Measurements from ENCODE around the gene PARL. TPM values are rescaled to one million over a fixed set of nuclear protein-coding genes. Genes with fewer than 3 reads are reported as not detected.
A peak's percentile ranks its signal among the peaks of the same experiment; 100 is the strongest.

The PARL gene
- 60.6 TPM for polyA plus RNA-seq (2013, experiment 1 of 2)
- polyA plus RNA-seq (2013, experiment 2 of 2), result 62.2 TPM

DNA sequence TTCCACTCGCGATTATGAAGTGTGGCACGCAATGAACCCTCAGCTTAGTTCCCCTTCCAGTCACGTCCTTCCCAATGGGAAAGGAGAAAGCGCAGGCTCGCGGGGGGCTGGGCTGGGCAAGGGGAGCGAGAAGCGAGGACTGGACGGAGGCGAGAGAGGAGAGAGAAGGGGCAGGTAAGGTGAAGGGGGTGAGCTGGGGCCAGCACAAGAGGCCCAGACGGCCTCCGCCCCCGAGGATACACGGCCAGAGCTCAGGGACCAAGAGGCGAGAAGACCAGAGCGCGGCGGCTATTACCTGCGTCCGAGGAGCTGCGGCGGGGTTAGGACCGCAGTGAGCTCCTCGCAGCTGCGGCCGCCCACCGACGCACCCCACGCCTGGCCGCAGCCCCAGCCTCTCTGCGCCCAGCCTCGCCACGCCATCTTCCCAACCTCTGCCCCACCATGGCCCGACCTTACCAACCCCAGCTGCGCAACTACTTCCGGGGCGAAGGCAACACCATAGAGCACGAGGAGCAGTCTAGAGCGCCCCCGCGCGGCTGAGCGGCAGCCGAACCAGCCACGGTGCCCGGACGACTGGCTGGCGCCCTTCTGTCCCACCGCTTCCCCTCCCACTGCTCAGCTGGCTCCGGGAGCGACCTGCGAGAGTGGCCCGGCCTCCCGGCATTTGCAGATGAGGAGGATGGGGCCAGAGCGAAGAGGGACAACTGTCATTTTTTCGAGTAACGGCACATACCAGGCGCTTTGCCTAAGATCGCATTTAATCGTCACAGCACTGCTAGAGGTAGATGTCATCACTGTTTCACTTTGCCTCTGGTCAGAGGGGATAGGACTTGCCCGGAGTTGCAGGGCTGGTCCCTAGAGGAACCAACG, at the start of gene PARL:
Gene PARL, minus strand, starts transcription at position 454 of the 870 bp plus-strand sequence. Its CDS starts 34 bp downstream, at position 420.
- WGBS, result 1% methylated on average over 58 of the region's 63 CpGs
- peak; percentile 90 for DNase-seq
- Histone ChIP-seq H3K27ac (ENCODE audit: low read length, poor library complexity, severe bottlenecking) (peak within 1 kb of the TSS; percentile 35), H3K4me3 (ENCODE audit: insufficient read depth in 1 of 2, low read depth in 1 of 2, low read length in 2 of 2) (peak within 1 kb of the TSS; percentile 88 to 97), H2BK5ac (ENCODE audit: low read depth, low read length, poor library complexity, severe bottlenecking) (peak within 1 kb of the TSS; percentile 21), H3K23ac (ENCODE audit: low read length in 2 of 2) (peak within 1 kb of the TSS in 1 of 2 experiments; percentile 51), H3K27me3 (ENCODE audit: control insufficient read depth in 1 of 2, insufficient read depth in 1 of 2, low read length in 2 of 2) (peaks cover 9% of the 10 kb centered on the region in 2 experiments), H3K4ac (ENCODE audit: low read depth in 1 of 2, low read length in 2 of 2) (peak within 1 kb of the TSS; percentile 42 to 86), H2BK15ac (ENCODE audit: low read depth, poor library complexity, severe bottlenecking) (no peak within 1 kb of the TSS), H2BK120ac (ENCODE audit: low read depth, low read length) (no peak within 1 kb of the TSS), H3K18ac (ENCODE audit: low read depth in 1 of 2, low read length in 2 of 2) (peak within 1 kb of the TSS; percentile 12 to 85), H4K8ac (ENCODE audit: low read length) (peak within 1 kb of the TSS; percentile 94), H4K91ac (ENCODE audit: low read length) (peak within 1 kb of the TSS; percentile 85), H3K79me1 (replicated peaks; ENCODE audit: low read length, poor library complexity, severe bottlenecking) (peaks cover 2% of the 10 kb centered on the region), H2AK5ac (ENCODE audit: low read length, severe bottlenecking) (no peak within 1 kb of the TSS), H3K4me2 (ENCODE audit: low read length, poor library complexity, severe bottlenecking) (peak within 1 kb of the TSS; percentile 77), H3K9me3 (ENCODE audit: control insufficient read depth, low read length) (no peaks in the 10 kb centered on the region), H2AFZ (ENCODE audit: low read depth, low read length) (peak within 1 kb of the TSS; percentile 59), H3K36me3 (ENCODE audit: control insufficient read depth in 1 of 2, insufficient read depth in 2 of 2, low read depth in 1 of 2, low read length in 2 of 2) (peaks cover 0 to 7% of the 10 kb centered on the region in 2 experiments), H2BK12ac (ENCODE audit: low read length in 2 of 2) (no peak within 1 kb of the TSS), H3K4me1 (ENCODE audit: control insufficient read depth, insufficient read depth, low read depth, low read length) (peaks cover 5% of the 10 kb centered on the region), H3K14ac (ENCODE audit: low read length in 2 of 2) (peak within 1 kb of the TSS in 1 of 2 experiments; percentile 50), H3K9ac (ENCODE audit: low read length) (peak within 1 kb of the TSS; percentile 91)

GRCh38 chr3:183933160-183933559, 48.5 kb upstream of the PARL start:
- Histone ChIP-seq H3K4me2 (ENCODE audit: low read length, poor library complexity, severe bottlenecking) (no peak overlapping the region), H3K9me3 (ENCODE audit: control insufficient read depth, low read length) (no peaks in the 10 kb centered on the region), H2AFZ (ENCODE audit: low read depth, low read length) (no peak overlapping the region), H2BK15ac (ENCODE audit: low read depth, poor library complexity, severe bottlenecking) (no peak overlapping the region), H3K23ac (ENCODE audit: low read length in 2 of 2) (no peak overlapping the region), H3K27ac (ENCODE audit: low read length, poor library complexity, severe bottlenecking) (no peak overlapping the region), H3K79me1 (replicated peaks; ENCODE audit: low read length, poor library complexity, severe bottlenecking) (no peaks in the 10 kb centered on the region), H2BK12ac (ENCODE audit: low read length in 2 of 2) (no peak overlapping the region), H3K9ac (ENCODE audit: low read length) (no peak overlapping the region), H3K4me3 (ENCODE audit: insufficient read depth in 1 of 2, low read depth in 1 of 2, low read length in 2 of 2) (no peak overlapping the region), H4K8ac (ENCODE audit: low read length) (no peak overlapping the region), H2BK120ac (ENCODE audit: low read depth, low read length) (no peak overlapping the region), H3K18ac (ENCODE audit: low read depth in 1 of 2, low read length in 2 of 2) (no peak overlapping the region), H3K4me1 (ENCODE audit: control insufficient read depth, insufficient read depth, low read depth, low read length) (peaks cover 3% of the 10 kb centered on the region), H4K91ac (ENCODE audit: low read length) (no peak overlapping the region), H3K14ac (ENCODE audit: low read length in 2 of 2) (no peak overlapping the region), H3K36me3 (ENCODE audit: control insufficient read depth in 1 of 2, insufficient read depth in 2 of 2, low read depth in 1 of 2, low read length in 2 of 2) (peaks cover 41 to 65% of the 10 kb centered on the region in 2 experiments), H2AK5ac (ENCODE audit: low read length, severe bottlenecking) (no peak overlapping the region), H3K4ac (ENCODE audit: low read depth in 1 of 2, low read length in 2 of 2) (no peak overlapping the region), H2BK5ac (ENCODE audit: low read depth, low read length, poor library complexity, severe bottlenecking) (no peak overlapping the region), H3K27me3 (ENCODE audit: control insufficient read depth in 1 of 2, insufficient read depth in 1 of 2, low read length in 2 of 2) (no peaks in the 10 kb centered on the region)
- no peak for DNase-seq
- WGBS, result 90% methylated on average over 3 of the region's 3 CpGs

DNA sequence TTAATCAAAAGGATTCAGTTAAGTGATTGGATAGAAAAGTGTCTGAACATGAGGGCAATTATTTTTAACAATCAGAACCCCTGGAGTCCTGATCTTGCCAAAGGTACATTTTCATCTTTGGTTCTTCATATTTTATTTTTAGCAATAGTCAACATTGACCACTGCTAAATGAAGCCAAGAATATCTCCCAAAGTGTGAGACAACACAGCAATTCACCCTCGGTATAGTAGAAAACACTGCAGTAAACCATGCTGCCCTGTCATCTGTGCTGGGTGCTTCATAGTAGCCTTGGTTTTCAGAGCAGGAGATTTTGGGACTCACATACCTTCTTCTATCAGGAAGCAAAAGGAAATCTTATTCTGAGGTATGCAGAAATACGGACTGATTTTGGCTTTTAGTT, 47.2 kb upstream of the PARL start:
- Histone ChIP-seq H2AK5ac (ENCODE audit: low read length, severe bottlenecking) (no peak overlapping the region), H3K4ac (ENCODE audit: low read depth in 1 of 2, low read length in 2 of 2) (no peak overlapping the region), H3K27ac (ENCODE audit: low read length, poor library complexity, severe bottlenecking) (no peak overlapping the region), H2BK5ac (ENCODE audit: low read depth, low read length, poor library complexity, severe bottlenecking) (no peak overlapping the region), H3K18ac (ENCODE audit: low read depth in 1 of 2, low read length in 2 of 2) (no peak overlapping the region), H2AFZ (ENCODE audit: low read depth, low read length) (no peak overlapping the region), H4K91ac (ENCODE audit: low read length) (no peak overlapping the region), H3K79me1 (replicated peaks; ENCODE audit: low read length, poor library complexity, severe bottlenecking) (no peaks in the 10 kb centered on the region), H3K23ac (ENCODE audit: low read length in 2 of 2) (no peak overlapping the region), H3K9me3 (ENCODE audit: control insufficient read depth, low read length) (no peaks in the 10 kb centered on the region), H2BK12ac (ENCODE audit: low read length in 2 of 2) (no peak overlapping the region), H4K8ac (ENCODE audit: low read length) (no peak overlapping the region), H3K4me1 (ENCODE audit: control insufficient read depth, insufficient read depth, low read depth, low read length) (no peaks in the 10 kb centered on the region), H3K4me2 (ENCODE audit: low read length, poor library complexity, severe bottlenecking) (no peak overlapping the region), H3K36me3 (ENCODE audit: control insufficient read depth in 1 of 2, insufficient read depth in 2 of 2, low read depth in 1 of 2, low read length in 2 of 2) (peaks cover 35 to 66% of the 10 kb centered on the region in 2 experiments), H3K27me3 (ENCODE audit: control insufficient read depth in 1 of 2, insufficient read depth in 1 of 2, low read length in 2 of 2) (no peaks in the 10 kb centered on the region), H2BK15ac (ENCODE audit: low read depth, poor library complexity, severe bottlenecking) (no peak overlapping the region), H2BK120ac (ENCODE audit: low read depth, low read length) (no peak overlapping the region), H3K4me3 (ENCODE audit: insufficient read depth in 1 of 2, low read depth in 1 of 2, low read length in 2 of 2) (no peak overlapping the region), H3K9ac (ENCODE audit: low read length) (no peak overlapping the region), H3K14ac (ENCODE audit: low read length in 2 of 2) (no peak overlapping the region)
- DNase-seq, result no peak
- 99% methylated on average over 2 of the region's 2 CpGs for WGBS

GRCh38 chr3:183930086-183930485, 45.4 kb upstream of the PARL start:
- Histone ChIP-seq H3K4me2 (ENCODE audit: low read length, poor library complexity, severe bottlenecking) (no peak overlapping the region), H3K9me3 (ENCODE audit: control insufficient read depth, low read length) (no peaks in the 10 kb centered on the region), H4K91ac (ENCODE audit: low read length) (no peak overlapping the region), H3K36me3 (ENCODE audit: control insufficient read depth in 1 of 2, insufficient read depth in 2 of 2, low read depth in 1 of 2, low read length in 2 of 2) (peaks cover 33 to 64% of the 10 kb centered on the region in 2 experiments), H2BK12ac (ENCODE audit: low read length in 2 of 2) (no peak overlapping the region), H4K8ac (ENCODE audit: low read length) (no peak overlapping the region), H3K9ac (ENCODE audit: low read length) (no peak overlapping the region), H3K4ac (ENCODE audit: low read depth in 1 of 2, low read length in 2 of 2) (no peak overlapping the region), H2AK5ac (ENCODE audit: low read length, severe bottlenecking) (no peak overlapping the region), H3K23ac (ENCODE audit: low read length in 2 of 2) (no peak overlapping the region), H2BK120ac (ENCODE audit: low read depth, low read length) (no peak overlapping the region), H3K27ac (ENCODE audit: low read length, poor library complexity, severe bottlenecking) (no peak overlapping the region), H3K18ac (ENCODE audit: low read depth in 1 of 2, low read length in 2 of 2) (no peak overlapping the region), H3K4me3 (ENCODE audit: insufficient read depth in 1 of 2, low read depth in 1 of 2, low read length in 2 of 2) (no peak overlapping the region), H3K4me1 (ENCODE audit: control insufficient read depth, insufficient read depth, low read depth, low read length) (no peaks in the 10 kb centered on the region), H3K79me1 (replicated peaks; ENCODE audit: low read length, poor library complexity, severe bottlenecking) (no peaks in the 10 kb centered on the region), H2BK5ac (ENCODE audit: low read depth, low read length, poor library complexity, severe bottlenecking) (no peak overlapping the region), H3K14ac (ENCODE audit: low read length in 2 of 2) (no peak overlapping the region), H3K27me3 (ENCODE audit: control insufficient read depth in 1 of 2, insufficient read depth in 1 of 2, low read length in 2 of 2) (no peaks in the 10 kb centered on the region), H2AFZ (ENCODE audit: low read depth, low read length) (no peak overlapping the region), H2BK15ac (ENCODE audit: low read depth, poor library complexity, severe bottlenecking) (no peak overlapping the region)
- DNase-seq, result no peak
- WGBS, result 97% methylated on average over 10 of the region's 10 CpGs
